Endothelial cell of umbilical vein (primary cell): ENCODE measurements around the gene EMD. TPM values are rescaled to one million over a fixed set of nuclear protein-coding genes. Genes with fewer than 3 reads are reported as not detected.
A peak's percentile ranks its signal among the peaks of the same experiment; 100 is the strongest.
"Not testable (repeated sequence)": the region's sequence is repeated elsewhere in the genome, so short reads cannot be mapped to it uniquely, and the experiment has no call there.

Experiments
- BruUV-seq: library from RNA; stranded (reverse); fragments of 400-500 nt; replicated peaks from 2 replicates; lab custom pipeline; 2021; lab: Mats Ljungman, UMichigan
- CTCF ChIA-PET: fragments of 300-600, 350-600 bp; sonication (Branson Sonifier 250); formaldehyde crosslinking; loops from one replicate; lab custom pipeline; 2021; ENCODE audit warnings: antibody characterized with exemption, inconsistent platforms; lab: Charles Lee
- POLR2A ChIA-PET: fragments of 300-600, 350-600 bp; sonication (Branson Sonifier 250); formaldehyde crosslinking; loops from one replicate; lab custom pipeline; 2021; ENCODE audit warnings: antibody characterized with exemption, inconsistent platforms; lab: Charles Lee
- DNase-seq: peaks from one replicate; pipeline ENCODE4 v3.0.0-alpha.2; 2011; ENCODE audit warnings: low read depth, low spot score
- FAIRE-seq: peaks from 2 replicates; lab custom pipeline; 2011; peaks lifted over from hg19 to GRCh38; lab: Jason Lieb, UNC
- H2AFZ ChIP-seq: 2 replicates; pipeline ENCODE4 v1.6.0; 2012; ENCODE audit warnings: low read depth, low read length, control low read depth, inconsistent platforms
- H3K27ac ChIP-seq: 2 replicates; pipeline ENCODE4 v1.5.1; 2011; ENCODE audit warnings: low read depth, mild to moderate bottlenecking, control low read depth, low read length, moderate library complexity; ENCODE audit not compliant: insufficient read depth
- H3K27me3 ChIP-seq, 2 experiments: 2 replicates each; pipeline versions ENCODE4 v1.6.0 to v1.6.1; 2011; ENCODE audit warnings: low read length in 2 of 2, mixed read lengths in 1 of 2; ENCODE audit not compliant: control insufficient read depth in 2 of 2, insufficient read depth in 2 of 2
- H3K36me3 ChIP-seq, 2 experiments: 2 replicates in 1 of 2; 3 replicates in 1 of 2; pipeline ENCODE4 v1.5.1; 2011; ENCODE audit warnings: low read length in 2 of 2, mild to moderate bottlenecking in 1 of 2, moderate library complexity in 1 of 2; ENCODE audit not compliant: control insufficient read depth in 2 of 2, insufficient read depth in 2 of 2; ENCODE audit errors: extremely low read depth in 1 of 2
- H3K4me1 ChIP-seq: 3 replicates; pipeline ENCODE4 v1.5.1; 2011; ENCODE audit warnings: mild to moderate bottlenecking, low read length; ENCODE audit not compliant: control insufficient read depth, insufficient read depth; ENCODE audit errors: extremely low read depth
- H3K4me2 ChIP-seq: 2 replicates; pipeline ENCODE4 v1.6.1; 2011; ENCODE audit warnings: low read length, control low read depth, mixed read lengths; ENCODE audit not compliant: insufficient read depth
- H3K4me3 ChIP-seq, 3 experiments: fragments of 200-600 bp in 1 of 3; sonication (generic), shearing (Covaris generic) in 1 of 3; replicated peaks in 1 of 3; 2 replicates each; pipeline ENCODE4 v1.5.1; 2011 to 2016; ENCODE audit warnings: control low read depth in 3 of 3, low read length in 3 of 3, mild to moderate bottlenecking in 2 of 3, inconsistent platforms in 1 of 3, low read depth in 1 of 3, moderate library complexity in 1 of 3; ENCODE audit not compliant: insufficient read depth in 1 of 3
- H3K79me2 ChIP-seq: 2 replicates; pipeline ENCODE4 v1.6.0; 2012; ENCODE audit warnings: low read length, inconsistent platforms; ENCODE audit not compliant: control insufficient read depth, insufficient read depth
- H3K9ac ChIP-seq: replicated peaks from 2 replicates; pipeline ENCODE3; 2011; ENCODE audit warnings: low read length, control low read depth; ENCODE audit not compliant: insufficient read depth; ENCODE audit errors: extremely low read depth
- H3K9me1 ChIP-seq: replicated peaks from 3 replicates; pipeline ENCODE4 v1.6.0; 2011; ENCODE audit warnings: mild to moderate bottlenecking, low read length; ENCODE audit not compliant: control insufficient read depth, insufficient read depth; ENCODE audit errors: extremely low read depth
- H3K9me3 ChIP-seq: replicated peaks from 2 replicates; pipeline ENCODE4 v1.5.1; 2012; ENCODE audit warnings: low read length, inconsistent platforms; ENCODE audit not compliant: control insufficient read depth, insufficient read depth
- H4K20me1 ChIP-seq: replicated peaks from 2 replicates; pipeline ENCODE3; 2011; ENCODE audit warnings: mild to moderate bottlenecking, low read length; ENCODE audit not compliant: control insufficient read depth, insufficient read depth; ENCODE audit errors: extremely low read depth
- FOS ChIP-seq: IDR thresholded peaks from 2 replicates; pipeline ENCODE4 v1.6.1; 2011; ENCODE audit warnings: mild to moderate bottlenecking, low read length, moderate library complexity, borderline replicate concordance; ENCODE audit not compliant: insufficient read depth
- GATA2 ChIP-seq: IDR thresholded peaks from 2 replicates; pipeline ENCODE4 v1.7.0; 2011; ENCODE audit warnings: low read depth, mild to moderate bottlenecking, moderate library complexity, mixed read lengths, low read length; ENCODE audit not compliant: insufficient read length, insufficient read depth
- JUN ChIP-seq: IDR thresholded peaks from 2 replicates; pipeline ENCODE4 v1.6.1; 2011; ENCODE audit warnings: borderline replicate concordance, low read depth; ENCODE audit not compliant: insufficient read length, insufficient read depth
- MYC ChIP-seq: IDR thresholded peaks from one replicate; pipeline ENCODE4 v1.6.1; 2011; ENCODE audit warnings: mild to moderate bottlenecking, low read depth, low read length
- POLR2AphosphoS5 ChIP-seq: IDR thresholded peaks from 2 replicates; pipeline ENCODE4 v1.6.1; 2012; ENCODE audit warnings: low read depth, mild to moderate bottlenecking, control low read depth, low read length, moderate library complexity; ENCODE audit not compliant: insufficient read depth
- dilution Hi-C: fragments of 300-500 bp; cut with MboI; formaldehyde crosslinking; loops from one replicate; pipeline ENCODE4 v1.15.0; 2019; ENCODE audit warnings: low sequenced_read_pairs; ENCODE audit not compliant: extremely low pct_ligation_motif_present
- intact Hi-C: fragments of 100-400 bp; cut with micrococcal nuclease; formaldehyde crosslinking; loops from one replicate; pipeline ENCODE4 v1.10.0; 2022
- polyA plus RNA-seq, 4 experiments: library from polyadenylated mRNA; depleted of rRNA in 3 of 4; stranded (reverse) in 3 of 4; unstranded in 1 of 4; fragments of >200 nt; gene quantifications; 2 replicates each; pipeline versions ENCODE4 v1.2.1 to v1.2.3, GENCODE V29; 2011 to 2012; ENCODE audit warnings: missing spikeins in 1 of 4
- total RNA-seq: library from RNA; stranded (reverse); gene quantifications from 2 replicates; pipeline ENCODE4 v1.2.3, GENCODE V29; 2021
- TF ChIP-seq, protein P1 (sequence below): IDR thresholded peaks from 2 replicates; pipeline ENCODE4 v1.6.1; 2011; ENCODE audit not compliant: insufficient read depth, insufficient read length
- TF ChIP-seq, protein P2 (sequence below), 2 donors: IDR thresholded peaks; 1 replicate in 1 of 2; 2 replicates in 1 of 2; pipeline ENCODE4 v1.5.1; 2011; ENCODE audit warnings: low read length in 2 of 2, mild to moderate bottlenecking in 2 of 2, moderate library complexity in 2 of 2, control low read depth in 1 of 2, inconsistent platforms in 1 of 2, low read depth in 1 of 2; ENCODE audit not compliant: insufficient read depth in 1 of 2; ENCODE audit errors: extremely low read depth in 1 of 2

The EMD gene
- total and polyA plus RNA-seq, 2 donors (not counting 3 experiments of a cell fraction or from before 2014, with no cell fraction given): 50.6 to 76.8 TPM

DNA sequence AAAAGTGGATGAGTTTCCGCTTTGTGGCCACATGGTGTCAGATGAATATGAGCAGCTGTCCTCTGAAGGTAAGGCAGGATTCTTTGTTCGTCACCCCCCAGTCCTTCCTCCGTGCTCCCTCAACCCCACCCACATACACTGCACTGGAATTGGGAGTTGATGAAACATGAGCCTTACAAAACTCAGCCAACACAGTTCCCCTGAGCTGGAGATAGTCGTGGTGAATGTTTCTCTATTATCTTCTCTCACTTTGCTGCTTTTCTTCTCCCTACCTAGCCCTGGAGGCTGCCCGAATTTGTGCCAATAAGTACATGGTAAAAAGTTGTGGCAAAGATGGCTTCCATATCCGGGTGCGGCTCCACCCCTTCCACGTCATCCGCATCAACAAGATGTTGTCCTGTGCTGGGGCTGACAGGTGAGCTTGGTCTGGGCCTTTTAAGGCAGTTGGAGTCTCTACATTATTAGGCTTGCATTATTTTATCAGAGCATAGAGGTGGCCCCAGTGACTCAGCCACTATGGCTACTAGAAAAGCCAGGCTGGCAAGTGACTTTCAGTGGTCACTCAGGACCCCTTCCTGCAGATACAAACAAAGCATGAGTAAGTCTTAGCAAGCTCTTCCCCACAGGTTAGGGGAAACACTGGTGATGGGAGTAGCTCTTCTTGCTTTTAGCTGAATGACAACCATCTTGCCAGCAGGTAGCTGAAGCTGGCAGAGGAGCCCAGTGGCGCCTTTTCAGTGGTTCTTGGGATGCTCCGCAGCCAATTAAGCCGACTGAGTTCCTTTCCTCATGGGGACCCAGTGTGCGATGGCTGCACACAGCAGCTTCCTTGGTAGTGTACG is 20.7 kb downstream of the EMD start:
- no peak overlapping the region for H2AFZ ChIP-seq
- DNase-seq (no peak), FAIRE-seq (no peak)
- ChIA-PET CTCF (interaction anchor here (1.0 to 1.6 kb wide), 2 partner anchors 12 to 21 kb away, joined by 3 to 5 read pairs; partner anchors contain the start of genes EMD and TAFAZZIN), POLR2A (interaction anchor here (0.7 to 1.5 kb wide), 4 partner anchors 9 to 22 kb away, joined by 3 to 8 read pairs (median 3); no protein-coding TSS in a partner anchor)
- peaks cover 15 to 18% of the 10 kb centered on the region in 2 experiments for H3K36me3 ChIP-seq
- no peak for TF ChIP-seq FOS
- no peak for TF ChIP-seq JUN
- no peak for TF ChIP-seq GATA2
- TF ChIP-seq POLR2AphosphoS5: no peak
- TF ChIP-seq, protein P1, sequence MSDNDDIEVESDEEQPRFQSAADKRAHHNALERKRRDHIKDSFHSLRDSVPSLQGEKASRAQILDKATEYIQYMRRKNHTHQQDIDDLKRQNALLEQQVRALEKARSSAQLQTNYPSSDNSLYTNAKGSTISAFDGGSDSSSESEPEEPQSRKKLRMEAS: no peak
- TF ChIP-seq, protein P2, sequence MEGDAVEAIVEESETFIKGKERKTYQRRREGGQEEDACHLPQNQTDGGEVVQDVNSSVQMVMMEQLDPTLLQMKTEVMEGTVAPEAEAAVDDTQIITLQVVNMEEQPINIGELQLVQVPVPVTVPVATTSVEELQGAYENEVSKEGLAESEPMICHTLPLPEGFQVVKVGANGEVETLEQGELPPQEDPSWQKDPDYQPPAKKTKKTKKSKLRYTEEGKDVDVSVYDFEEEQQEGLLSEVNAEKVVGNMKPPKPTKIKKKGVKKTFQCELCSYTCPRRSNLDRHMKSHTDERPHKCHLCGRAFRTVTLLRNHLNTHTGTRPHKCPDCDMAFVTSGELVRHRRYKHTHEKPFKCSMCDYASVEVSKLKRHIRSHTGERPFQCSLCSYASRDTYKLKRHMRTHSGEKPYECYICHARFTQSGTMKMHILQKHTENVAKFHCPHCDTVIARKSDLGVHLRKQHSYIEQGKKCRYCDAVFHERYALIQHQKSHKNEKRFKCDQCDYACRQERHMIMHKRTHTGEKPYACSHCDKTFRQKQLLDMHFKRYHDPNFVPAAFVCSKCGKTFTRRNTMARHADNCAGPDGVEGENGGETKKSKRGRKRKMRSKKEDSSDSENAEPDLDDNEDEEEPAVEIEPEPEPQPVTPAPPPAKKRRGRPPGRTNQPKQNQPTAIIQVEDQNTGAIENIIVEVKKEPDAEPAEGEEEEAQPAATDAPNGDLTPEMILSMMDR (IDR thresholded peaks at IDR 0.05; ENCODE audit: extremely low read depth in 1 of 2, insufficient read depth in 1 of 2, low read depth in 1 of 2, low read length in 2 of 2): no peak
- TF ChIP-seq MYC: no peak
- intact Hi-C loops (no loop called here), dilution Hi-C loops (no loop called here)
- no peaks in the 10 kb centered on the region for H3K9me3 ChIP-seq
- no peaks in the 10 kb centered on the region for H4K20me1 ChIP-seq
- H3K4me3 ChIP-seq: peak overlapping the region; percentile 29 to 86 (median 66)
- H3K79me2 ChIP-seq: peaks cover 20% of the 10 kb centered on the region
- H3K27me3 ChIP-seq: no peaks in the 10 kb centered on the region
- peak overlapping the region; percentile 95 for H3K9ac ChIP-seq
- H3K9me1 ChIP-seq: no peaks in the 10 kb centered on the region
- peak overlapping the region; percentile 82 for H3K4me2 ChIP-seq
- peak overlapping the region; percentile 74 for H3K27ac ChIP-seq
- BruUV-seq: no TSS peak
- peaks cover 8% of the 10 kb centered on the region for H3K4me1 ChIP-seq

DNA sequence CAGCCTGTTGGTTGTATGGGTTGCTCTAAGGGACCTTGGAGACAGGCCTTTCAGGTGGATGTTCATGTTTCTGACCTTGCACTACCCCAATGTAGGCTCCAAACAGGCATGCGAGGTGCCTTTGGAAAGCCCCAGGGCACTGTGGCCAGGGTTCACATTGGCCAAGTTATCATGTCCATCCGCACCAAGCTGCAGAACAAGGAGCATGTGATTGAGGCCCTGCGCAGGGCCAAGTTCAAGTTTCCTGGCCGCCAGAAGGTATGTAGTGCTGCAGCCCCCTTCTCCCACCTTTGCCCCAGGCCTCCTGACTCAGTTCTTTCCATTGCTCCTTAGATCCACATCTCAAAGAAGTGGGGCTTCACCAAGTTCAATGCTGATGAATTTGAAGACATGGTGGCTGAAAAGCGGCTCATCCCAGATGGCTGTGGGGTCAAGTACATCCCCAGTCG is 21.3 kb downstream of the EMD start:
- H3K9me1 ChIP-seq, H3K27ac ChIP-seq, intact Hi-C loops, FAIRE-seq, BruUV-seq, H2AFZ ChIP-seq, H3K27me3 ChIP-seq, DNase-seq, H3K4me1 ChIP-seq, CTCF ChIA-PET, H4K20me1 ChIP-seq, dilution Hi-C loops, H3K9me3 ChIP-seq: not testable (repeated sequence)
- peak overlapping the region; percentile 95 for H3K9ac ChIP-seq
- POLR2A ChIA-PET: interaction anchor here (0.7 to 1.5 kb wide), 3 partner anchors 8 to 13 kb away, joined by 3 read pairs; no protein-coding TSS in a partner anchor
- H3K4me3 ChIP-seq: peak overlapping the region in 1 of 3 experiments; percentile 86
- peak overlapping the region; percentile 82 for H3K4me2 ChIP-seq
- peaks cover 15 to 18% of the 10 kb centered on the region in 2 experiments for H3K36me3 ChIP-seq
- peaks cover 20% of the 10 kb centered on the region for H3K79me2 ChIP-seq
